NCI-H446 (cell line): Measurements from ENCODE around the gene C9orf152.
"Not testable (repeated sequence)": the region's sequence is repeated elsewhere in the genome, so short reads cannot be mapped to it uniquely, and the experiment has no call there.

Source experiments
- DNase-seq, 2 experiments: peaks; one replicate each; lab custom pipeline; 2025; lab: John Stamatoyannopoulos, UW

The C9orf152 gene

DNA sequence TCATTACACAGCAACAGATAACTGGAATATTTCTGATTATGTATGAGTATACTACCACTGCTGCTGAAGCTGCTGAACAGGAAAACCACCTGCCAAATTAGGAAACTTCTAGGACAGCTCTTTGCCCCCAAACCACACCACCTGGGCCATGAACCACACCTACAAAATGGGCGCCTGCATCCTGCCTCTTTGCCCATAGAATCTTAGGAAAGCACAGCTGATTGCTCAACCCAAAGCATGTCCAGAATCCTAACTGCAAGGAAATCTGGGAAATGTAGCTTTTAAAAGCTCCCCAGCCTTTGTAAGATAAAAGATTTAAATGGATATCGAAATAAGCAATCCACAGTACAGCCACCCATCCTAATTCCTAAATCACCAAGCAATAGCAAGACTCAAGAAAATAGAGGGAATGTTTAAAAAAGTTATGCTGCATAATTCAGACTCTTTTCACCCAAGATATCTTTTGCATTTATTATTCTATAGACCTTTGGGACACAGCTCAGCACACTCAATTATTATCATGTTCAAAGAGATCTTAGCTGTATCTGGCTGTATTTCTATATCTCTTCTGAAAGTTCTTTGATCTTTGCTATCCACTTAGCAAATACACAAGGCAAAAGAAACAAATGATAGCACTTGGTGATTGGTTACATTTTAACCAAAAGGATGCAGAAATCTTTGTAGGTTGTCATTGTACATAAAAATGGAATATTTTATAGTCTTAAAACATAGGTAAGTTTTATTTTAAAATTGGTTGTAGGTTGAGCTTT, 6.8 kb upstream of the C9orf152 start:
- no peak for DNase-seq

DNA sequence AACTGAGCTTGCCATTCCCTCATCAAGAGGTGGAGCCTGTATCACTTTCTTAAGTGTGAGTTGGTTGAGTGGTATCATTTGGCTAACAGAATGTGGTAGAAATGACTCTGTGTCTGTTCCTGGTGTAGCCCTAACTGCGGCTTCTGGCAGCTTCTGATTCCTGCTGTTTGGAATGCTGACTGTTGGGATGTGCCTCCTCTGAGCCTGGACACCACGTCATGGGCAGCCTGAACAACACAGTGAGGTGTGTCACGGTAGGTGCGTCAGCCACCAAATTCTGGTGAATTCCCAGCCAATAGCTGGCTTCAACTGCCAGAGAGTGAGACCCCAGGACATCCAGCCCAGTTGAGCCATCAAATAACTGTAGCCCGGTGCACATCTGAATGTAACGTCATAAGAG, 6.1 kb upstream of the C9orf152 start:
- DNase-seq, result no peak

DNA sequence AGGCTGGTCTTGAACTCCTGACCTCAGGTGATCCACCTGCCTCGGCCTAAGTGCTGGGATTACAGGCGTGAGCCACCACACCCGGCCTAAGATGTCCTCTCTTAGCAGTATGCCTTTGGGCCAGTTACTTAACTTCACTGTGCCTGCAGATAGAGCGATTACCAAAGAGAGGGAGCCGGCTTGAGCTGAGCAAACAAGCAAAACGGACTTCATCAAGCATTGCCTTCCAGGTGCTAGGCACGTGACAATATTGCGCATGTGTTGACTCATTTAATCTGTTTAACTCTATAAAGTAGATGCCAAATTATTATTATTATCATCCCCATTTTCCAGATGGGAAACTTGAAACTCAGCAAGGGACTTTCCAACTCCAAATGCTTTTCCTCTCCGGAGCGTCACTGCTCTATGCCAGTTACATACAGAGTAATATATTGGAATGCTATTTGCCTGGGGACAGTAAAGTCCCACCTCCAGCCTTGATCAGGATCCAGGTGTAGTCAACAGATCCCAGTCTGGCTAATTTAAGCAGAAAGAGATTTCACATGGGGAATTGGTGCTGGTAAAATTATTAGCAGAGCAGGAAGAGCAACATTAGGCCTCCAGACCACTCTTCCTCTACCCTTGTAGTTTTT, 5.6 kb upstream of the C9orf152 start:
- DNase-seq, result no peak

DNA sequence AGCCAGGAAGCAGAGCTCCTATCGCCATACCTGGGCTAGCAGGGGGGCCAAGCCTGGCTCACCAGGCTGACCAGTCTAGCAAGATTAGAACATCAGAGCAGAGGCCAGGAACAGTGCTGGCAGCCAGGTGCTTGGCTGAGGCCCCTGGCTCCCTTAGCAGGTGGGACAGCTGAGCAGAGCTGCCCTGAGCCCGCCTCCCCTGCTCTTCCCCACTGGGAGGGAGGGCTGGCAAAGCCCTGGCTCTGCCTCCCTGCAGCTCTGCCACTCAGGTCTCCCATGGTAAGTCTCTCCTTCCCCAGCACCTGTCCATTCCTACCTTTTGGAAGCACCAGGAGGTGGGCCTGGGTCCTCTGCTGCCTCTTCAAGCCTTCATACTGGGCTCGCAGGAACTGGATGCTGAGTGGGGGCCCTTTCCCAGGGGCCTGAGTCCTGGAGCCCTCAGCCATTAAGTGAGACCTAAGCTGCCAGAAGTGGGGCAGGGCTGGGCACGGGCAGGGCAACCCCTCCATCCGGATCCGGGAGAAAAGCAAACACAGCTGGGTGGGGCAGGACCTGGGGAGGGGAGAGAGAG, 803 bp downstream of the C9orf152 start:
- DNase-seq, result no peak

DNA sequence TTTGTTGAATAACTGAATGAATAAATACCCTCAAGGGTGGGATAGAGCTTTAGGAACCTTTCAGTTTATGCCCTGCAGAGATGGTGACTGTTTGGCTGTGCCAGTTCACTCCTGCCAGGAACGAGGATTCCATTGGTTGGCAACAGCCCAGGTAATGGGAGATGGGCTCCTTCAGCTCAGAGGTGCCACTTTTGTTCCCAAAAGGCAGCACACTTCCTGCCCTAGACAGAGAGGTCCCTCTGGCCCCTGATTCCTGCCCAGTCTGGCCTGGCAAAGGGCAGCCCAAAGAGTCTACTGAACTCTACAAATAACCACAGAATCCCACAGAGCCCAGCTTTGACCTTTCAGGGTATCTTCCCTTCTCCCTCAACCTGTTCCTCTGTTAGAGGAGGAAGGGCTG, 1.6 kb downstream of the C9orf152 start:
- DNase-seq, result no peak

DNA sequence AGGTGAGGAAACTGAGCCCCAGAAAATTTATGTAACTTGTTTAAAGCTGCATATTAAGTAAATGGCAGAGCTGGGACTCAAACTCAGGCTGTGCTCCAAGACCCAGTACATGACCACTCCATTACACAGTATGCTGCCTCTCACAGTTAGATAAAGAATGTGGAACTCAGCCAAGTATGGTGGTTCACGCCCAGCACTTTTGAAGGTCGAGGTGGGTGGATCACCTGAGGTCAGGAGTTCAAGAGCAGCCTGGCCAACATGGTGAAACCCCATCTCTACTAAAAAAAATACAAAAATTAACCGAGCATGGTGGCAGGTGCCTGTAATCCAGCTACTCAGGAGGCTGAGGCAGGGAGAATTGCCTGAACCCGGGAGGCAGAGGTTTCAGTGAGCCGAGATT, 2.3 kb downstream of the C9orf152 start:
- not testable (repeated sequence) for DNase-seq

DNA sequence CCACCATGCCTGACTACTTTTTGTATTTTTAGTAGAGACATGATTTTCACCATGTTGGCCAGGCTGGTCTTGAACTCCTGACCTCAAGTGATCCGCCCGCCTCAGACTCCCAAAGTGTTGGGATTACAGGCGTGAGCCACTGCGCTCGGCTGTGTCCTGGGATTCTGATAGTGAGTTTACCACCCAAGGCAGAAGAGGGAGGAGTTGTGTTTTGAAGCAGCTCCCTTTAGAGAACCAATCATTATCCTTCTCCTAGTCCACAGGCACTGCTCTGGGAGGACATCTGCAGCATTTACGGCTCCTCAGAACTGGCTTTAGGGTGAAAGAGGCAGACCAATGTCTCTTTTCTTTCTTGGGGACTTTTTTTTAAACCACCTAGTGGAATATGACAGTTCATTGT, 5.7 kb downstream of the C9orf152 start:
- DNase-seq, result no peak

DNA sequence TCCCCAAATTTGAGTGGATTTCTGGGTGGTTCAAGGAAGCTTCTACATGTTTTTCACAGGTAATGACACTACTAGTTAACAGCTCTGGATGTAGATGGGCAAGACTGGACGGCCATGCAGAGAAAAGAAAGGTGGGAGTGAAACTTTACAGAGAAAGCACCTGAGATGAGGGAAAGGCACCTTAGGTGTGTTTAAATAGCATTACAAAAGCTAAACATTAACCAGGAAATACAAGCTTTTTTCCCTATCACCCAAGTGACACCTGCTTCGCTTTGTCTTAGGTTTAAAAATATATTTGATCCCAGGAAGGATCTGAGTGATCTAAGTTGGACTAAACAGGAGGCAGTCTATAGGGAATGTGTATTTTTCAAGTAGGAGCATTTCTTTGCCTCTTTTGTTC, 8.3 kb downstream of the C9orf152 start:
- no peak for DNase-seq

DNA sequence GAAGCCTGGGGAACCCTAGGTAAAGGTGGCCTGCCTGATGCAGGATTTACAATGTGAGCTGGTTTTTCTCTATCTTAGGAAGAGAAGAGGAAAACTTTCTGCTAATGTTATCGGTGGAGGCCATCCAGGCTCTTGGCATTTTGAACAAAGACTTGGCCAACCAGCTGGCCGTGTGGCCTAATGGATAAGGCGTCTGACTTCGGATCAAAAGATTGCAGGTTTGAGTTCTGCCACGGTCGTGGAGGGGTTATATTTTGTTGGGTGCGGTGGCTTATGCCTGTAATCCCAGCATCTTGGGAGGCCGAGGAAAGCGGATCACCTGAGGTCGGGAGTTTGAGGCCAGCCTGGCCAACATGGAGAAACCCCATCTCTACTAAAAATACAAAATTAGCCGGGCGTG, 9.6 kb downstream of the C9orf152 start:
- no peak for DNase-seq

DNA sequence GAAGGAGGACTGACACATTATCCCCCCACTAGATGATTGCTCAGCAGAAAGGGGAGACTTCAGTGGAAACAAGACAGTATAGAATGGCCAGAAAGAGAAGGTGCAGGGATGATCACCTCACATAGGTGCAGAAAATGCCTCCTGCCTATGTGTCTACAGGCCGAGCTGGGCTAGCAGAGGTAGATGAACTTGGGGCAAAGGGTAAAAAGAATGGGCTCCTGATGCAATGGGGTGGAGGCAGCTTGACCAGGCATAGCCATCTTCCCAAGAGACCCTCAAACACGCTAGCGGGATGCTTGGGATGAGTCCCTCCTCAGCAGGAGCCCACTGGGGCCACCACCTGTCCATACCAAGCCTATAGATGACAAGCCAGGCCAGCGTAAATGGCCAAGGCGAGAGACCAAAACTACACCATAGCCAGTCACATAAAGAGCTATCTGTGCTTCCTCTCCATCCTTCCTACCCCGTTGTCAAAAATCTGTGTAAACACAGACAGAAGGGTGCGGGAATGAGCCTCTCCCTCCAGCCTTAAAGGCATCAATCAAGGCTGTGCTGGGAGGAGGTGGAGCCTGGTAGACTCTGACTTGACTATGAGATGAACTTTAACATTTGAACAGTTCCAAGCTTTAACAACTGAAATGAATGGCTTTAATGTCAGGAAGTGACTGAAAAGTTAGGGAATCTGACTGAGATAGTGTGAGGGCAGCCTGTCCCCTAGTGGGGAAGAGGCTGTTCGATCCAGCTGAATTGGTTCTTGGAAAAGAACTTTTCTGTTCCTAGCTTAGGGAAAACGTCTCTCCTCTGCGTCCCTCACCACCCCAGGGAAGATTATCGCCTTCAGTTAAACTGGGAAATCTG, 10.4 kb downstream of the C9orf152 start:
- DNase-seq, result no peak

DNA sequence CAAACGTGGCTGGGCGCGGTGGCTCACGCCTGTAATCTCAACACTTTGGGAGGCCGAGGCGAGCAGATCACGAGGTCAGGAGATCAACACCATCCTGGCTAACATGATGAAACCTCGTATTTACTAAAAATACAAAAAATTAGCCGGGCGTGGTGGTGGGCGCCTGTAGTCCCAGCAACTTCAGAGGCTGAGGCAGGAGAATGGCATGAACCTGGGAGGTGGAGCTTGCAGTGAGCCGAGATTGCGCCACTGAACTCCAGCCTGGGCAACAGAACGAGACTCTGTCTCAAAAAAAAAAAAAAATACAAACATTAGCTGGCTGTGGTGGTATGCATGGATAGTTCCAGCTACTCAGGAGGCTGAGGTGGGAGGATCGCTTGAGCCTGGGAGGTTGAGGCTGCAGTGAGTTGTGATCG, 11.9 kb downstream of the C9orf152 start:
- not testable (repeated sequence) for DNase-seq

DNA sequence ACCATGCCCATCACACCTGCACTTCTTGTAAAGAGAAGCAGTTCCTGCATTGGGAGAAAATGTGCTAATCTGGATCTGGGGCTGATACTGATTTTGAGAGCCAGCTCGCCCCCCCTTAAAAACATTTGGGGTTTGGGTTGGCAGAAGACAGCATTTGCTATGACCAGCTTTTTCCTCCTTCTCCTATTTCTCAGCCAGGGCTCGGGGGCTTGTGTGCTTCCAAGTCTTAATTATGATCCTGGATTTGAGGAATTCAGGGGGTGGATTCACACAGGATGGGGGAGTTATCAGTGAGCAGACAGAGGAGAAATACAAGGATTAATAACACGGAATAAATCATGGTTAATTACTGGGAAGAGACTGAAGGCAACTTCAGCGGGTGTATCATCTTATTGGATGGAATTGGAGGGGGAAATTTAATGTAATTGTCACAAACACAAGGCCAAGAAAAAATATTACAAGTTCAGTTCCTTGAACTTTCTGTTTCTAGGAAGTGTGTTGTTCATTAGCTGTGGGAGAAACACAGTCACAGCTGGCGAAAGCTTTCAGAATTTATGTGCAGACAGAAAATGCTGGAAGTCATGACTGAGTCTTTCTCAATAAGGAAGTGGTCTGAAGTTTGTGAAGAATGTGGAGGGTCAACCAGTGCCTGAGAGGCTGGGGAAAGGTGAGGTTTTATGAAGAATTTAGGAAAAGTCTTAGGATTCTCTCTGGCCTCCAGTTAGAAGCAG, 15.3 kb downstream of the C9orf152 start:
- DNase-seq, result no peak

DNA sequence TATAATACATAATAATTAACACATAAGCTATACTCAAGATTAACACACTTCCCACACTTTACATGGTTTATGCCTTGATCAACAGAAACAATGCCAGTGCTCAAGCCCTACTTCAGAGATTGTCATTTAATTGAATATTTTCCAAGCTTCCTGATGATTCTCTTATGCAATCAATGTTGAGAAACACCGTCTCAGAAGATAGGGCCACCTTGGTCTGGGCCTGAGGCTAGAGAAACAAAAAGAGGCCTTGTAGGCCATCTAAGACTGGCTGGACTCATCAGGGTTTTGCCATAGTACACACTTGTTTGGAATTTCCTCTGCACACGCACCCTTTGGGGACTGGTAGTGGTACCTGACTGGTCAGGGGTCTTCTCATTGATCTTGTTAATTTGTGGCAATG, 16.3 kb downstream of the C9orf152 start:
- no peak for DNase-seq

DNA sequence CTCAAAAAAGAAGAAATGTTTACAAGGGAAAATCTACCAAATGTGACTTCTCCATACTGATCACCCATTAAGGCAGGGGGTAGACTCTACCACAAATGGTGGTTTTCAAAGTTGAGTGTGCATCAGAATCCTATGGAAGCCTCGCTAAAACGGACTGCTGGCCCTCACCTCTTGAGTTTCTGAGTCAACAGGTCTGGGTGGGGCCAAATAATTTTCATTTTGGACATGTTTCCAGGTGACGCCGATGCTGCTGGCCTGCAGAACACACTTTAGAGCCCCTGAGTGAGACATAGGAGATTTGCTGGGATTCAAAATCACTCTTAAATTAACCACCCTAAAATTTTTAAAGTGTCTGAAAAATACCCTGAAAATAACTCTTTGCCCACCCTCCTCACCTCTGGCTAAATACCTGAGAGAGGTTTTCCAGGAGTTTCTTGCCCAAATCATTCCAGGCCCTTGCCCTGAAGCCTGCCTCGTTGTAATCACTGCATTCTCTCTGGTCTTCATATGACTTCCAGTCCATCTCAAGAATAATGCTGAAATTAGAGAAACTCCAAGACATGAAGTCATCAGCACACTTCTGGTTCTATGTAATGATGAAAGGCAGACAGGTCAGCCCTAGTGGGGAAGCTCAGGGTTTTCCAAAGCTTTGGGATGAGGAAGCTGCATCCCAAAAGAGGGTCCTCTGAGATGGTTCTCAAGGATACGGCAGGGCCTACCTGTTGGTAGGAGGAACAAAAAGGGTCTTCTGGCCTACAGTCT, 18.2 kb downstream of the C9orf152 start:
- DNase-seq, result no peak

DNA sequence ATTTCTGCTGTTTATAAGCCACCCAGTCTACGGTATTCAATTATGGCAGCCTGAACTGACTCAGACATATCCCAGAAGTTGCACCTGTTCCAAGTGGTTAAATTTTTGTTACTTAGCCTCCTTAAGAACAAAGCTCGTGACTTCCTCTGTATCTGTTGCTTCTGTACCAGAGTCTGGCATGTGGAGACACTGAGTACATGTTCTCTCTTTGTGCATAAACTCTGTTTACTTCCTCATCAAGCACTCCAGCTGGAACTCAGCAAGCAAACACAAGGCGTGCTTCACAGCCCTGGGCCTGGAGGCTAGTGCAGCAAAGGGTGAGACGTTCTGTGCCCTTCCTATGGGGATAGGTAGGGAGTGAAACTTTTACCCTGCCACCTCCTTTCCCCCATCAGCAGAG, 19.0 kb downstream of the C9orf152 start:
- no peak for DNase-seq

DNA sequence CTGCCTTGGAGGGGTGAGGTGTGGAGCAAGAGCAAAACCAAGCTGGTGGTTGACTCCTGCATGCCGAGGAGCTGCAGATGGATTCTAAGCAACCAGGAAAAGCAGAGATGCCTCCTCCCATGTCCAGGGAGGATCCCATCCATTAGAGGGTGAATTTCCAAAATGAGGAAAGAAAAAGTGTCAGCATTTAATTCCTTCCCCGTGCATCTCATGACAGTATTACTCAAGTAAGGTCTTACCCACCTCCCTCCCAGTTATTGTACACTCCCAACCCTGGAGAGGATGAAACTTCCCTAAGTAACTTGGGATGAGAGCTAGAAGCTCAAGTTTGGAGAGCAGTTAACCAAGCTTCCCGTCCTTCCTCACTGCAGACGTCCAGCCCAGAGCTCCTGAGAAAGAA, 19.9 kb downstream of the C9orf152 start:
- DNase-seq, result no peak

DNA sequence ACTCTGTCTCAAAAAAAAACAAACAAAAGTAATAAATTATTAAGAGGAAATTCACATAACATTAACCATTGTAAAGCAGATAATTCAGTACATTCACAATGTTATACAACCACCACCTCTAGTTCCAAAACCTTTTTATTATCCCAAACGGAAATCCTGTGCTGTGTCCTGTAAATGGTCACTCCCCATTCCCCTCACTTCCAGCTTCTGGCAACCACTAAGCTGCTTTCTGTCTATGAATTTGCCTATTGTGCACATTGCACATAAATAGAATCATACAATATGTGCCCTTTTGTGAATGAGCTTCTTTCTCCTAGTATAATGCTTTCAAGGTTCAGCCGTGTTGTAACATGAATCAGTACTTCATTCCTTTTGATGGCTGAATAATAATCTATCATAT, 20.8 kb downstream of the C9orf152 start:
- DNase-seq, result no peak

DNA sequence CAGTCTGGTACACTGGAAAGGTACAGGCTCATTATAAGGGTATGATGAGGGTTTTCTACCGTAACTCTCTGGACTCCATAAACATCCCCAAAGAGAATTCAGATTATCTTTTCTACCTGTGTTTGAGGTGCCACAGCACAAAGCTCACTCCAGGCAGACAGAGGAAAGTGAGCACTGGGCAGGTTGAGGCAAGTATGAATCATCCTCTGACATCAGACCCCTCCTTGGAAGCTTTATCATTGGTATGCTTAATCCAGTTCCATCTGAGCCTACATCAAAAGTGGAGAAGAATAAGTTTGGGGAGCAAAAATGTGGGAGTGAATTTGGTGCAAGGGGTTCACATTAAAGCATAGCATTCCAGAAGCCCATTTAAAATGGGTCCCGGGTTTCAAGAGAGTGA, 21.7 kb downstream of the C9orf152 start:
- DNase-seq, result no peak

DNA sequence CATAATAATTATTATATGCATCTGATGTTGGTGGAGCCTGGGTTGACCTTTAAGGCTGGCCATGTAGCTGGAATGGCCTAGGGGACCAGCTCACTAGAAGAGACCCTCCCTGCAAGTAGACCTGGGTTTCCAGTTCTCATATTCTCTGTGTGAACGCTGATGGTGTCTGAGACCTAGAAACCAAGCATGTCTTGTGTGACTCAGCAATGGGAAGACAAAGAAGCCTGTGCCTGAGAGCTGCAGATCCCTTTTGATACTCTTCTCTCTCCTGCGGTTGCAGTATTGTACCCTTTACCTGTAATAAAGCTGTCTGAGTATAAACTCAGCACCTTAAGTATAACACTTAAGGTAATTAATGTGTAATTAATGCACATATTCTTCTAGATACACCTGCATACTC, 22.2 kb downstream of the C9orf152 start:
- DNase-seq, result no peak

DNA sequence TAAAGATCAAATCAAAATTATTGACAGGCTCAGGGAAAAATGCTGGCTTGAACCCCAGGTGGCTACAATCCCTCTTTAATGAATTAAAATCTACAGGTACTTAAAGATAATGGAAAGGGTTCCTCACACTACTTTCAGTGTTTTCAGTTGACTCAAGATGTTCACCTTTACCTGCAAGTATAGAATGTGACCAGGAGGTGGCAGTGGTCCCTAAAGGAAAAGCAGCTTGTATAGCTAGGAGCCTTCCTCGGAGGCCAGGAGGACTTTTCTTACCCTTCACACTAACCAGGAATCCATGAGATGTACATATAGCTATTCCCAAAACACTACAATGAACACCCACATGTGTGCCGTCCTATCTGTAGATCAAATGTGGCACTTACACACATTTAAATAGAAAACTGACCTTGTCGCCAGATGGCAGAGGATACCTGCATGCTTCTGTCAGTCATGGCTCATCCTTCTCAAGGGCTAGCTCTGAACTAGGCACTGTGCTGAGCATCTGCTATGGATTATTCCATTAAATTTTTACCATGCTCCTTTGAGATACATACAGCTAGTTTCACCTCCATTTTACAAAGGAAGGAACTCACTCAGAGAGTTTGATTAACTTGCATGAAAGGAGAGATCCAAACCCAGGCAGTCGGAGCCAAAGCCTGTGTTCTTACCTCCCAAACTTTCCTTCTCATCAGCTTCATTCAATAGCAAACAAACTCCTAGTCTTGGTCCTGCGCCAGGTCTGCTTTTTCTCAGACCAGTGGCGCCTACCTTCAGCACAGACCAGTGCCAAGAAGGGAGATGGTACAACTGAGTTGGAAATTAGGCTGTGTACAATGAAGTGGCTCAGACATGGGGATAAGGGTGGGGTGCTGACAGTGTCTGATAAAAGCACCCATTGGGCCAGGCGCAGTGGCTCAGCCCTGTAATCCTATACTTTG, 24.5 kb downstream of the C9orf152 start:
- peak; percentile 29 to 64 for DNase-seq
